GM12872 (cell line): ENCODE results near the gene CCDC83.

Experiments used
- CTCF ChIP-seq: IDR thresholded peaks from 3 replicates; pipeline ENCODE4 v1.5.1; 2011; ENCODE audit warnings: low read depth, mild to moderate bottlenecking, low read length, moderate library complexity; ENCODE audit not compliant: insufficient read depth

Gene CCDC83

DNA sequence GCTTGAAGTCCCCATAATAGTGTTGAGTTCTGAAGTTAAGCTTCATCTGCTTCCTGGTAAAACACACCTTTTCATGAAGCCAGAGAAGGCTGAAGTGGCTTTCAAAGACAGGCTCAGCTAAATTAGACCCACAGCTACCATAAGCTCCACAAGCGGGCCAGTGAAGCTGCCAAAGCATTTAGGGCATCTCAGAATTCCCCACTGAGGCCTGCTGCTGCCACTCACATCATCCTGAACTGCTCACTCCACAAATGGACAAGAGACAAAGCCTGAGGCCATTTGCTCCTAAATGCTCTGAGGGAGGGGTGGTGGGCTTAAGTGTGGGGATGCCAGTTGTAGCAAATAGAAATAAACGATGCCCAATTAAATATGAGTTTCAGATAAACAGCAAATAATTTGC is 14.6 kb downstream of the CCDC83 start:
- TF ChIP-seq CTCF: no peak

DNA sequence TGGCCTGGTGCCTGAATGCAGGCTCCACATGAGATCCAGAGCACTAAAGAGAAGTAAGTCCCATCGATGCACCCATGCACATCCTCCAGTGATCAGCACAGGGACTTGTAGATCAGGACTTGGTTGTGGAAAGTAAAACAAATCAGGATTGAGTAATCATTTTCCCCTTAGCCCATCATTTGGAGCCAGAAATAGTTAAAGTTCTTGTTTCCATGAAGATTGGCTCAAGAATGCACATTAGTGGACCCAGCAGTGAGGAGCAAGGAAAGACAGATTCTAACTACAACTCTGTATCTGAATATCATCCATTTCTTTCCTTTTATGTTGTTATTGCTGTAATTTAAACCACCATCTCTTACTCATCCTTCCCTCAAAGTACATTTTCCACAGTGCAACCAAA is 19.1 kb downstream of the CCDC83 start:
- no peak for TF ChIP-seq CTCF

DNA sequence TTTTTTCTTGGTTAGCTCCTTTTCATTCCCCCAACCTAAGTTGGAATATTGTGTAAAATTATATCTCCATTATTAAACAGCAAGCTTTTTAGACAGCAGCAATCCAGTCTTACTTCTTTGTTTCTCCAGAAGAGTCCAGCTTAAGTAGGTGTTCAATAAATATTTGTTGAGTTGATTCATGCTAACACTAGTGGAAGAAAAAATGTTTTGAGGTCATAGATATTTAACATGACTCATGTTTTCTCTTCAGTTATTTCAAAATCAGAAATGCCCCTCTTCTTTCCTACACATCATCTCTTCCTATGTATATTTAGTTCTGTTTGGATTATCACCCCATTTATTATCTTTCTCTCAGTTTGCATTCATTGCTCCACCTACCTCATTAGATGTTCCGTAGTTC is 20.3 kb downstream of the CCDC83 start:
- TF ChIP-seq CTCF: no peak

DNA sequence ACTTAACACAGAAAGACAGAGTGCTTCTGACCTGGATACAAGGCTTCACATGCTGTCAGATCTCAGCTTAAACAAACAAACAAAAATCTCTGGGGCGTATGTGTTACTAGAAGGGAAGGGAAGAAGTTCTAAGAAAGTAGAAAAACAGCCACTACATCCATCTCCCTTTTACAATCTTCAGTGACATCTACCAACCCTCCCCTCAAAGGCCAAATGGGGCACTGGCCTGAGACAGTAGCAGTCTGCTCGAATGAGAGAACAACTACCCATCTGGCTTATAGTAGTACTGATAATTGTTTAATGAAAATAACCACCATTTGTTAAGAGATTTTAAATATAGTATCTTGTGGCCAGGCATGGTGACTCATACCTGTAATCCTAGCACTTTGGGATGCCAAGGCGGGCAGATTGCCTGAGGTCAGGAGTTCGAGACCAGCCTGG is 29.4 kb downstream of the CCDC83 start:
- TF ChIP-seq CTCF: no peak

GRCh38 chr11:85886089-85887056 is 31.2 kb downstream of the CCDC83 start:
- no peak for TF ChIP-seq CTCF

GRCh38 chr11:85889108-85889507 is 33.9 kb downstream of the CCDC83 start:
- TF ChIP-seq CTCF: no peak

DNA sequence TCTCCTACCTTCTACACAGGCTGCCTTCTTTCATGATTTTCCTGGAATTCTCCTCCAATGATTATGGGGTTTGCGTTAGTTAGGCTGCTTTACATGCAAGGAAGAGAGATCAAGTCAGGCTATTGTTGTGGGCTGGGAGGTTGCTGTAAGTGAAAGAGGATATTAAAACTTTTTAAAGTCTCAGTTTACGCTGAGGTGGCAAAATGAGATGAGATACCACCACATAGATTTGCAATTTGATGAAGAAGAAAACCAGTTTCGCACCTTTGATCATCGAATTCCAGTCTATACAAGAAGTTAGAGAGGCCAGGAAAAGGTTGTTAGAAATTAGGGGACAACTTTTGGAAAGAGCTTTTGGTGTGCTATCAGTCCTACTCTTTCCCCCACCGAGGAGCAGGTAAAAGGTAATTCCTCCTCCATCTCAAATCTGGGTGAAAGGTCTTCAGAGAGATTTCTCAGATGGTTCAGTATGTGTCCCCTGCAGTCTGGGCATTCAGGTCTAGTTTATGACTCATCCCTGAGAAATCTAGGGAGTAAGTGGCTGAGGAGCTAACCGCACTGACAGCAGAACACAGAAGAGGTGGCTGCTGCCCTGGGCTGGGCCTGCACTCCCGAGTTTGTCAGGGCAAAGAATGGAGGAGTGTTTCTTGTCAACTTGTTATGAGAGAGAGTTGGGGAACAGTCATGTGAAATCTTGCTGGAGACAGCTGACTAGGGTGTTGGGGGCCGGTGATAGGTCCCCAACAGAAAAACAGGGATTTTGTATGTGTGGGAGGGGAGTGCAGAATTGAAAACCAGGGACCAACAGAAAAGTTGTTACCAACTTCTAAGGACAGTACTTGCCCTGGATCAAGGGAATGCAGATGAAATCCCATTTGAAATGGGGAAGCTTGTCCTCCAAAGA is 34.7 kb downstream of the CCDC83 start:
- no peak for TF ChIP-seq CTCF
